OCI-M2 (cell line): ENCODE measurements around the gene MPP7.

Source experiments
- DNase-seq: peaks from one replicate; lab custom pipeline; 2025; ENCODE audit not compliant: unreplicated experiment; lab: John Stamatoyannopoulos, UW

The MPP7 gene

DNA sequence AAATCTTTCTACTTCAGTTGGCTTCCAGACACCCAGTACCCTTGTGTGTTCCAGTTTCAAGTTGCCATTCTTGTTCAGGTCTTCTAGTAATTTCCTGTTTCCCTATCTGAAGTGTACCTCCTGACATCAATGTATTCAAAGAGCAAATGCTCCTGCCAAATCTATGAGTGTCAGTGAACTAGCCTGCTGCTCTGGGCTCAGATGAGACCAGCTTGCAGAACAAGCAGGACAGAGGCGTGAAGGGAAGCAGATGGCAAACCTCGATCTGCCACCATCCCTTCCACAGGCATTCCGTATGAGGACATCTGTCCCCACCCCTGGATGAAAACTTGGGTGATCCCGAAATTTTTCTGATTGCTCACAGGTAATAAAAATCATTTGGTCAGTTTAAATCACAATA lies 4.4 kb upstream of the MPP7 start:
- DNase-seq, result no peak

DNA sequence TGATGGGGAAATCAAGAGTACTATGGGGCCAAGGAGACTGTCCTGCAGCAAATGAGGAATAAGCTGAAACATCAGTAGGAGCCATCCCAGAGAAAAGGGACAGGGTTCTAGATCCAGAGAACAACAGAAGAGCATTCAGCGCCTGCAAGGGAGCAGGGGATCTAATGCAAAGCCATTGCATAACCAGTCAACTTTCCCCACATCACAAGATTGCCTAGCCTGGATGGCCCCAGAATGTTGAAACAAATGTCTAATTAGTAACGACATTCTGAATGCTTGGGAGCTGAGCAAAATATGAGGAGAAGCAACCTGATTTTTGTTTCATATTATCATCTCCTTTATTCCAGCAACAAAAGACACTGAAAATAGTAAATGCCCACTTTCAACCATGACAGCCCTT lies 2.7 kb upstream of the MPP7 start:
- DNase-seq, result no peak

DNA sequence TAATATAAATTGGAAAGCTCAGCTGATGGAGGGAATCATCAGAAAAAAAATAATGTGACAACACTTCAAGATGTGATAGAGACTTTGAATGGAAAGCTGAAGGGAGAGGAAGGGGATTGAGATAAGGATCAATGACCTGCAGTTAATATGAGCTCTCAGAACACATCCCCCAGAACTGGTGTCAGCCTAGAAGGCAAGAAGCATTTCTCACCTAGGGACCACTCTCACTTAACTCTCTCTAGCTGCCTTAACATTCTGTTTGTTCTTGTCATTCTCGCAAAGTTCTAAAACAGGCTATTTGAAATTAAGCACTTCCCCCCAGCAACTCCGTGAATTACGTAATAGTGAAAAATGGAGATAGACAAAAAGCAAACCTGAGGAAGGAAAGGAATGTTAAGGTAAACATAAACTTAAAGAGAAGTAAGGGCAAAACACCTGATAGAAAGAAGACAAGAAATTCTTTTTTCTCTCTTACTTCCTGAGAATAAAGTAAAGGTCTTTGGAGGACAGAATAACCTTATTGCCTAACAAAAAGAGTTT lies 1.2 kb upstream of the MPP7 start:
- no peak for DNase-seq

DNA sequence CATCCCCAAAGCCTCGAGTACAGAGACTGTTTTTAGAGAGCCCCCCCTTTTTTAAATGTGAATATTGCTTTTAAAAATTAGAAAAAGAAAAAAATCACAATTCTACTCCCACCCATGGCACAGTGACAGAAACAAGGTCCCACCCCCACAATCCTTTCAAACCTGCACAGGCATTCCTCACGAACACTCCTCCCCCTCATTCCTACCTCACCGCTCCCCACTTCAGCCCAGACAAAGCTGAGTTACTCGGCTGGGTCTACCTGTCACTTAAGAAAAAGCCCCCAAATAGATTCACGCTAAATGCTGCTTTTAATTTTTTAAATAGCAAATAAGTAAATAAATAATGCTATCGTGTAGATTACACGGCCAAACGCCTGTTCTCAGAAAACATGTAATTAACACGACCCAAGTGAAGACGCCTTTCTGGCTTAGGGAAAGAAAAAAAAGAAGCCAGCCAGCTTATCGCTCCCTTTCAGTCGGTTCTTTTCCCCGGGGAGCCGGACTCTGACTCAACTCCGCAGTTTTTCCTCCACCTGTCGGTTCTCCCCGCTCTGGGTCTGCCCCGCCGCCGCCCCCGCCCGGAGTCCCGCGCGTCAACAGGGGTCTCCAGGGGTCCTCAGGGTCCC lies 739 bp downstream of the MPP7 start:
- DNase-seq, result no peak

DNA sequence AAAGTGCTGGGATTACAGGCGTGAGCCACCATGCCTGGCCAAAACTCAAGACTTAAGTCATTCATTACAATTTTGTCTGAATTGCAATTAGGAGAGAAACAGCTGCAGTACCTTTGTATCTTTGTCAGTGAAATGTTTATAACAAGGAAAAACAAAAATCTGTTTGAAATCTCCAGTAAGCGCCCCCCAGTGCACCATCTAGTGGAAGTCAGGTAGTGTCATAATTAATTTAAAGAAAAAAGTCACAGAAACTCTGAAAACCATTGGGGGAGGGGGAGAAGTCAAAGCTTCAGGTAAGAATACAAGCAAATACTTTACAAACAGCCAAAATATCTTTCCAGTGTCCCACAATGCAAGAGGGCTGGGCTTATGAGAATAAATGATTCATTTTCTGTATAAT lies 2.8 kb downstream of the MPP7 start:
- DNase-seq, result no peak

DNA sequence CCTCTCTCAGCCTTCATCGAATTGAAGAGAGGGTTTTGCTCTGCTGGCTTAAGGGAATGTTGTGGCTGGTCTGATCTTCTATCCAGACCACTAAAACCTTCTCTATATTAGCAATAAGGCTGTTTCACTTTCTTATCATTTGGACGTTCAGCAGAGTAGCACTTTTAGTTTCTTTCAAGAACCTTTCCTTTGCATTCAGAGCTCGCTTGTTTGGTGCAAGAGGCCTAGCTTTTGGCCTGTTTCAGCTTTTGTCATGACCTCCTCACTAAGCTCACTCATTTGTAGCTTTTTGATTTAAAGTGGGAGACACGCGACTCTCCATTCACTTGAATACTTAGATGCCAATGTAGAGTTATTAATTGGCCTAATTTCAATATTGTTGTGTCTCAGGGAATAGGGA lies 3.9 kb downstream of the MPP7 start:
- DNase-seq, result no peak

DNA sequence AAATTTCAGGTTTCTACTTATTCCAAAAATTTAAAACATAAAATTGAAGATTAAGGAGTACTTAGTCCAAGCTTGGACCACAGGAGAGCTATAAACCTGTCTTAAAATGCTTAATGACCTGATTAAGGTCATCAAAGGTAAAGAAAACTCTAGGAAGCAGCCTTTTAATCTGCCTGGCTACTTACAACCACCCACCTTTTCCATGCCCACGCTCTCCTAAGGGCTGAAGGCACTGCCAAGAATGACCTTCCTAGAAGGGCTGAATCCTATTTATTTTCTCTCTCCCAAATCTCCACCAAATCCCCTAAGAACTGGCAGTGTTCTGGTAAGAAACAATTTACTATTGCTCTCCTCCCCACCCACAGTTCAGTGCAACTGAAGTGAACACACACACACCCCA lies 6.8 kb downstream of the MPP7 start:
- DNase-seq, result no peak

DNA sequence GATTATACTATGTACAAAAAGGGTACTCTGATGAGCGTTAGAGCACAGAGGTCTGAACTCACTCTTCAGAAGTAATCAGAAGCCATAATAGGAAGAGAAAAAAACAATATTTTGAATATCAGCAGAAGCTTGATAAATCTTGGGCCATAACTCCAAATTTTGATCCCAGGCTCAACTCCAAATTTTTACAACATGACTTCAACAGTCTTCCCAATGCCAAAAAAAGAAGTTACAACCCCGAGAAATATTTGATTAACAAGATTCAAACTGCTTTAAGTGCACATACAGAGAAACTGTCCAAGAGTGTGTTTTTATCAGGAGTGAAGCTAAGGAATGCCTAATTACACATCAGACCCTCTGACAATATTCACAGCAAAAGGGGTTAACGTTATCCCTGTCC lies 7.5 kb downstream of the MPP7 start:
- DNase-seq, result no peak

DNA sequence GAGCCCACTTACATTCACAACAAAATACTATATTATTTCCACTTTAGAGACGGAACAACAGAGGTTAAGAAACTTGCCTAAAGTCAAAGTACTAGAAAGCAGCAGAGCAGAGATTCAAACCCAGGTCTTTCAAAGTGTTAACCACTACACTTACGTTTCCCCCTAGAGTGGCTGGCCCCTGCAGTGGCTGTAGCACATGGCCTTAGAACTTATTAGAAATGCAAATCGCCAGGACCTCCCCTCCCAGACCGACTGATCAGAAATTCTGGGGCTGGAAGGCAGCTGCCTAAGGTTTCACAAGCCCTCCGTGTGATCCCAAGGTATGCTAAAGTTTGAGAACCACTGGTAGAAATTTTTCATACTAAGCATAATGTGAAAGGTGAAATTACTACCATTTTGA lies 8.1 kb downstream of the MPP7 start:
- no peak for DNase-seq

DNA sequence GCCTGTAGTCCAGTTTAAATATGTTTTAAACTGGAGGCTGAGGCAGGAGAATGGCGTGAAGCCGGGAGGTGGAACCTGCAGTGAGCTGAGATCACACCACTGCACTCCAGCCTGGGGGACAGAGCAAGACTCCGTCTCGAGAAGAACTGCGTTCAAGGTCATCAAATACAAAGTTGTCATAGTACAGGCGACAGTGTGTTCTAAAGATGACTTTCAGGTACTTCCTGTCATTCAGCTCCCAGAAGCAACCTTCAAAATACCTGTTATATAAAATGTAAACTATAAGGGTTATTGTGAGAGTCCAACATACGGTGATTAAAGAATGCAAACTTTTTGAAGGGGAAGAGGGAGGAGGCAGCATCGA lies 8.7 kb downstream of the MPP7 start:
- DNase-seq, result no peak

DNA sequence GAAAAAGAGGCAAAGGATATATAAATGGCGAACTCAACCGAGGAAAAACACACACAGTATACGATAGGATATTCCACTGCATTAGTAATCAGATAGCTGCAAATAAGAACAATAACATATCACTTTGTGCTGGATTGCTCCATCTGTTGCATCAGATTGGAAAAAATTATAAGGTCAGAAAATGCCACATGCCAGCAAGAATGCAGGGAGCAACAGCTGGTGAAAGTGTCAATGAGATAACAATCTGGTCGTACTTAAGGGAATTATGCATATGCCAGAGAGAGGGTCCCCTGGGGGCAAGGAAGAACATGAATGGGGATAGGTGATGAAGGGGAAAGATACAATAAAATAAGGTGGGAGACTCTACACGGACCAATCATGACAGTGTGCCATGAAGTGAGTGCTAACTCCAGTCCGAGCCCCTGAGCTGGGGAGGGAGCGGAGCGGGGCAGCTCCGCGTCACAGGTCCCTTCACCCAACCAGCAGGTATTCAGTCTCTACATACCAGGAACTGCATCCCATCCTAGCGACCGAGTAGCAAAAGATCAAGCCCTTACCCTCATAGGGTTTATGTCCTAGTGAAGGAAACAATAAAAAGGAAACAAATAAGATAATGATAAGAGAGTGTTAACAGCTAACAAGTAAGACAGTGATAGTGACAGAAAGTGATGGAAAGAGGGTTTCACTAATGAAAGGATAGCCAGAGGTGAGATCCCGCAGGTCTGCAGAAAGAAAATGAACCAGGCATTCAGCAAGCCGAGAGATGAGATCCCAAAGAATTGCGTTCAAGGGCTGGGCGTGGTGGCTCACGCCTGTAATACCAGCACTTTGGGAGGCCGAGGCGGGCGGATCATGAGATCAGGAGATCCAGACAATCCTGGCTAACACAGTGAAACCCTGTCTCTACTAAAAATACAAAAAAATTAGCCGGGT lies 9.4 kb downstream of the MPP7 start:
- DNase-seq, result no peak

DNA sequence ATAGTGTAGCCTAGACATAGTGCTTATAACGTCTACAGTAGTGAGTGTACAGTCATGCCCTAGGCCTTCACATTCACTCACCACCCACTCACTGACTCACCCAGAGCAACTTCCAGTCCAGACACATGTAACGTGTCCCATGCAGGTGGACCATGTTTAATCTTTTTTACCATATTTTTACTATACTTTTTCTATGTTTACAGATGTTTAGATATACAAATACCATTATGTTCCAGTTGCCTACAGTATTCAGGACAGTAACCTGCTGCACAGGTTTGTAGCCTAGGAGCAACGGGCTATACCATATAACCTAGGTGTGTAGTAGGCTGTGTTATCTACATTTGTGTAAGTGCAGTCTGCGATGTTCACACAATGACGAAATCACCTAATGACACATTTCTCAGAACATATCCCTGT lies 11.0 kb downstream of the MPP7 start:
- DNase-seq, result no peak

DNA sequence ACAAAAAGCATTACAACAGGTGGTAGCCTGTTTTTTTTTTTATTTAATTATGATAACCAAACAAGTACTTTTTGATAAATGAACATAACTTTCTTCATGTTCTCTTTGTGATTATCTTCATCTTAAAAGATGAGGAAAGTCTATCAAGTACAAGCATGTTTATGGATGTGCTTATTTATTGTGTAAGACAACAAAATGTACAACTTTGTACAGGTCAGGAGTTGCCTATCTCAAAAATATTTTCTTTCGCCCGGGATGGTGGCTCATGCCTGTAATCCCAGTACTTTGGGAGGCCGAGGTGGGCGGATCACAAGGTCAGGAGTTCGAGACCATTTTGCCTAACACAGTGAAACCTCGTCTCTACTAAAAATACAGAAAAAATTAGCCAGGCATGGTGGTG lies 17.0 kb downstream of the MPP7 start:
- no peak for DNase-seq

DNA sequence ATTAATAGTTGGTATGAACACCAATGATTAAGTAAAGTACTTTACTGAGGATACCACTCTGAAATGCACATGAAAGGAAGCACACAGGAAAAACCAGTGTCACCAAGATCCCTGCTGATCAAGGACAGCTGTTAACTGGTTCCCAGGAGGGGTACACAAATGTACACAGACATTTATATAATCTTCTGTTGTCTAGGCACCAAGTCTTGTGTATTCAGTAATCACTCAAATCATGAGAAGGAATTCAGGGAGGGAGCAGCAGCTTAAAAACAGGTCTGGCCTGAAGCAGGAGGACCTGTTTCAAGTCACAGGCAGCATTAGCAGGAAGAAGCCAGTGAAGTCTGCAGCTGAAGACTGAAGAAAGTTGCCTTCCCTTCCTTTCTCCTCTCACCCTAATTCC lies 18.7 kb downstream of the MPP7 start:
- DNase-seq, result no peak

DNA sequence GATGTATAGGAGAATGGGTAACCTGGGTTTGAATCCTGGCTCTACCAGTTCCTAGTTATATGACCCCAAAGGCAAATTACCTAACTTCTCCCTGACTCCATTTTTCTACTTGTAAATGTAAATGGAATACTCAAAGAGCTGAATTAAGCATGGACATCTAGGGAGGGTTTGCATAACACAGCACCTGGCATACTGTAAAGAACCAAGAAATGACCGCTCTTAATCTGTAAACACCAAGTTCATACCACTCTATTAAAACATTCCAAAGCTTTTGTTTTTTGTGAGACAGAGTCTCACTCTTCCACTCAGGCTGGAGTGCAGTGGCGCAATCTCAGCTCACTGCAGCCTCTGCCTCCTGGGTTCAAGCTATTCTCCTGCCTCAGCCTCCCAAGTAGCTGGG lies 19.6 kb downstream of the MPP7 start:
- DNase-seq, result no peak

DNA sequence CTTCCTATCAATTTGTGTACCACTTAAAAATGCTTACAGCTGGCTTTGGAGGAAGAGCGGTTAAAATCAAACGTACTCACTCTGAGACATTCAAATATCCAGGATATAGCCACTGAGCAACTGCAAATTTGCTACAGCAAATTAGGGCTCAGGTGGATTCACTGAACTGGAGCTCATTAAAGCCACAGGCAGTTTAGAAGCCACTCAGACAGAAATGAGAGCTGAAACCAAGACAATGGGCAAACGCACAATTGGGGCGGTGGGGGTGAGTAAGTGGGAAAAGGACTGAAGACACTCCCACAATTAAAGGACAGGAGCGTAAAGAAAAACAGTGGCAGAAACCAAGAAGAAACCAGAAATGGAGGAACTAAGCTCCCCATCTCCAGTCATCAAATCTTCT lies 20.5 kb downstream of the MPP7 start:
- DNase-seq, result no peak

DNA sequence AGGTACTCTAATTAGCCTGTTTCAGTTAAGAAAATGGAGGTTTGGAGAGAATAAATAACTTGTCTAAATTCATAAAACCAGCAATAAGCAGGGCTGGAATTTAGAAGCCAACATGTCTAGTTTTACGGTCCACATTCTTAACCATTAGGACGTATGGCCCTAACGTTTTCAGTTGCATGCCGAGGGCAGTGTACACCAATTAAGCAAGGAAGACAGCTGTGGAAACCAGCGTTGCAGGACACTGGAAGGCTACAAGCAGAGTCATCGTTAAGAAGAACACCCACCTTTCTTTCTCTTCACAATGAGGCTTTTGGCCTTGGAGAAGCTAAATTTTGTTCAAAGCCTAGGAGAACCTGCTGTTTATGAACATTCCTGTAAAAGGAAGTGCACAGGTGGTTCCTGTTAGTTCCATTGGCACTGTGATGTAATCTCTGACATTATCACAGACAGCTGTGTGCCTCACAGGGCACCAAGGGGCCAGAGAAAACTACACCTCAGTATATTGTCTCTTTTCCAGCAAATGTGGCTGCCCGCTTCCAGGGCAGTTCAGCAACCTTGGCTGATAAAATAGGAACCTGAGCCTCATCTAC lies 21.0 kb downstream of the MPP7 start:
- no peak for DNase-seq

DNA sequence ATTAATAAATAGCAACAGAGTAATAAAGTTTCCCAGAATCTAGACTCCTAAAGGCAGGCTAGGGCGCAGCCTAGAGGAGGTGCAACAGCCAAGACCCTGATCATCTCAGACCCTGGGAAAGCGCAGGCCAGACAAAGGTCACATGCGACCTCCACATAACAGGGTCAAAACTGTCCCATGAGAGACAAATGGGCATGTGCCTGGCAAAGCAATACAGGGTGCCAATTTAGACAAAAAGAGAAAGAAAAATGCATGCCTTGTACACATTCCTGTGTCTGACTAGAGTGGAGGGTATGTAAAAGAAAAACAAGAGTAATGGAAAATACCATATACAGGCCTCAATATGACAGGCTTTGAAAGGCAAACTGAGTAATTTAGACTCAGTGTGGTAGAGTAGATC lies 22.2 kb downstream of the MPP7 start:
- DNase-seq, result no peak

DNA sequence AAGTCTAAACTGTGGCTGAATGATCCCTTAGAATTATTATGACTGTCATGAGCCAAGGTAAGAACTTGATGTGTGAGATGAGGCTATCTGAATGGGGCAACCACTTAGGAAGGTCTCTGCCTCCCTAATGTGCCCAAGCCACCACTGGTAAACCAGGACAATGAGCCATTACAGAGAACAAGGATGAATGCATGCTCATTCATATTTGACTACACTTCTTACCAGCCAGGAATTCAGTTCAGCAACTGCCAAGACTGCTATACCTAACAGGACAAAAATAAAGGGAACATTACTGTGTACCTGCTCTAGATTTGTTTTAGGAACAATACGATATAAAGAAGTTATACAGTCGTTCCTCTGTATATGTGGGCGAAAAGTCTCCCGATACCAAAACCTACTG lies 23.0 kb downstream of the MPP7 start:
- no peak for DNase-seq

DNA sequence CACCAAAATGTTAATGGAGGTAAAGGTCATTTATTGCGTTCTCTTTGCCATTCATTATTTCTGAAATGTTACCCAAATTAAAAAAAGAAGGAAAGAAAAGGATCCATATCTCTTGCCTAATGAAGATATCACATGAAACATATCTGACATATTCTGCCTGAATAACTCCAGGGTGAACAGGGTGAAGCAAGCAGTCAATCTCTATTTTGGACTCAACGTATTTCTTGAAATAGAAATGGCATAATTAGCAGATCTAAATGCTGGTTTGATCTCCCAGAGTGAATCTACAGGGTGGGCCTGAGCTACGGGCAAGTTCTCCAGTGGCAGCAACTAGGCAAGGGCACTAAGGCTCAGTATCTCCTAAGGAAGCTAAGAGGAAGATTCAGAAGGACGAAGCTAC lies 24.0 kb downstream of the MPP7 start:
- no peak for DNase-seq

DNA sequence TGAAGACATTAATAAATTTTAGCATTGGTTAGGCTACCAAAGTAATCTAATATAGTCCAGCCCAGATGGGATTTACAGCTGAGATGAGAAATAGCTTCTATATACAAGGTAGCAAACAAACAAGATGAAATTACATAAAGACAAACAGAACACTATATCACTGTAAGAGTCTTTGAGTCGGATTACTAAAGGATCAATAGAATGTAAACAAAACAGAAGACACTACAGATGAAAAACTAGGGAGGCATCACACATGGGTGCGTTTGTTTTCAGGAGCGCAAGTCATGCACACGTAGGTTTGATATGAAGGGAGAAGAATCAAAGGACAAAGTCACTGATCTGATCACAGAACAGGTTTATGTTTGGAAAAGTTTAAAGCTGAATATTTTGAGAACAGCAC lies 26.5 kb downstream of the MPP7 start:
- DNase-seq, result no peak

DNA sequence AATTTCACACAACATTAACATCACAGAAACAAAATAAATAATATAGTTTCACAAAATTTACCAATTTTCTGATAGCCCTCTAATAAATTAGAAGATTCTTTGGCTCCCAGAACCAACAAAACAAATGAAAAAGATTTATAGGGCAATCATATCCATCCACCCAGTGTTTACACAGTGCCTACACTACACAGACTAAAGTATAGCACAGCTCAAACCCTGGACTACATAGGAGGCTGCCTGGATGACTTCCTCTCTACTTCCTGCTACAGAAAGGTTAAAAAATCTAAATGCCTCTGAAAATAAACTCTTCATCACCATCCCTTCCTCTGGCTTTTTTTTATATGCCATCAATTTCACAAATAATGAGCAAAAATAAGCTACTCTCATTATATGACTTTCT lies 28.4 kb downstream of the MPP7 start:
- no peak for DNase-seq
